Measurements from ENCODE around the gene CYP11A1. TPM values are rescaled to one million over a fixed set of nuclear protein-coding genes. Genes with fewer than 3 reads are reported as not detected.

The CYP11A1 gene
- total RNA-seq, 1 donor from 2014 or later = 62.4 TPM

- no peaks in the 10 kb centered on the region for H3K27me3 ChIP-seq
- DNase-seq (ENCODE audit: low spot score in 2 of 2) = no peak
- intact Hi-C loops (cut with DNase I) = loop anchor here (10.0 kb wide), 2 partner anchors 257 to 357 kb away; no protein-coding TSS in a partner anchor
- H3K36me3 ChIP-seq = no peaks in the 10 kb centered on the region
- H3K4me1 ChIP-seq = peaks cover 8 to 20% of the 10 kb centered on the region in 2 donors
- no peaks in the 10 kb centered on the region for H3K9me3 ChIP-seq
- H3K4me3 ChIP-seq = no peak overlapping the region
- TF ChIP-seq CTCF (IDR thresholded peaks at IDR 0.05) = no peak
- H3K27ac ChIP-seq = no peak overlapping the region
These were observed 55.6 kb downstream of the CYP11A1 start for GRCh38 chr15:74311734-74312444.

- Histone ChIP-seq H3K36me3 (no peaks in the 10 kb centered on the region), H3K4me3 (no peak overlapping the region), H3K9me3 (no peaks in the 10 kb centered on the region), H3K27me3 (no peaks in the 10 kb centered on the region), H3K27ac (no peak overlapping the region), H3K4me1 (no peaks in the 10 kb centered on the region)
- intact Hi-C loops (cut with DNase I) = loop anchor here (1.0 kb wide), 1 partner anchor 181 kb away; no protein-coding TSS in a partner anchor
- peak; percentile 61 to 89 (median 69) for TF ChIP-seq CTCF (IDR thresholded peaks at IDR 0.05)
- DNase-seq (ENCODE audit: low spot score in 2 of 2) = peak in 1 of 2 donors; percentile 74
These were observed 59.3 kb downstream of the CYP11A1 start for GRCh38 chr15:74307827-74308811.

- intact Hi-C loops (cut with DNase I) = loop anchor here (1.0 kb wide), 1 partner anchor 179 kb away; no protein-coding TSS in a partner anchor
These were observed 60.6 kb downstream of the CYP11A1 start for GRCh38 chr15:74306781-74307217.

GRCh38 chr15:74305687-74306086 is 61.8 kb downstream of the CYP11A1 start:
- Histone ChIP-seq H3K27ac (no peak overlapping the region), H3K4me3 (no peak overlapping the region), H3K27me3 (no peaks in the 10 kb centered on the region), H3K36me3 (no peaks in the 10 kb centered on the region), H3K9me3 (no peaks in the 10 kb centered on the region), H3K4me1 (no peaks in the 10 kb centered on the region)
- TF ChIP-seq CTCF (IDR thresholded peaks at IDR 0.05) = no peak
- intact Hi-C loops (cut with DNase I) = no loop called here
- DNase-seq (ENCODE audit: low spot score in 2 of 2) = no peak

More at GRCh38 chr15:74306781-74307217, 60.6 kb downstream of the CYP11A1 start:
- Histone ChIP-seq H3K4me1 (no peaks in the 10 kb centered on the region), H3K9me3 (no peaks in the 10 kb centered on the region), H3K27ac (no peak overlapping the region), H3K36me3 (no peaks in the 10 kb centered on the region), H3K4me3 (no peak overlapping the region), H3K27me3 (no peaks in the 10 kb centered on the region)
- TF ChIP-seq CTCF (IDR thresholded peaks at IDR 0.05) = no peak
- DNase-seq (ENCODE audit: low spot score in 2 of 2) = no peak

GRCh38 chr15:74304431-74304830 is 63.0 kb downstream of the CYP11A1 start:
- no peaks in the 10 kb centered on the region for H3K36me3 ChIP-seq
- H3K4me1 ChIP-seq = no peaks in the 10 kb centered on the region
- H3K4me3 ChIP-seq = no peak overlapping the region
- intact Hi-C loops (cut with DNase I) = no loop called here
- H3K27ac ChIP-seq = no peak overlapping the region
- H3K27me3 ChIP-seq = no peaks in the 10 kb centered on the region
- no peak for TF ChIP-seq CTCF (IDR thresholded peaks at IDR 0.05)
- no peak for DNase-seq (ENCODE audit: low spot score in 2 of 2)
- no peaks in the 10 kb centered on the region for H3K9me3 ChIP-seq

Data from ascending aorta (tissue), 2 donors.